ENCODE results near the gene SERPINA1.
"Not testable (repeated sequence)": the region's sequence is repeated elsewhere in the genome, so short reads cannot be mapped to it uniquely, and the experiment has no call there.

SERPINA1 gene

DNA sequence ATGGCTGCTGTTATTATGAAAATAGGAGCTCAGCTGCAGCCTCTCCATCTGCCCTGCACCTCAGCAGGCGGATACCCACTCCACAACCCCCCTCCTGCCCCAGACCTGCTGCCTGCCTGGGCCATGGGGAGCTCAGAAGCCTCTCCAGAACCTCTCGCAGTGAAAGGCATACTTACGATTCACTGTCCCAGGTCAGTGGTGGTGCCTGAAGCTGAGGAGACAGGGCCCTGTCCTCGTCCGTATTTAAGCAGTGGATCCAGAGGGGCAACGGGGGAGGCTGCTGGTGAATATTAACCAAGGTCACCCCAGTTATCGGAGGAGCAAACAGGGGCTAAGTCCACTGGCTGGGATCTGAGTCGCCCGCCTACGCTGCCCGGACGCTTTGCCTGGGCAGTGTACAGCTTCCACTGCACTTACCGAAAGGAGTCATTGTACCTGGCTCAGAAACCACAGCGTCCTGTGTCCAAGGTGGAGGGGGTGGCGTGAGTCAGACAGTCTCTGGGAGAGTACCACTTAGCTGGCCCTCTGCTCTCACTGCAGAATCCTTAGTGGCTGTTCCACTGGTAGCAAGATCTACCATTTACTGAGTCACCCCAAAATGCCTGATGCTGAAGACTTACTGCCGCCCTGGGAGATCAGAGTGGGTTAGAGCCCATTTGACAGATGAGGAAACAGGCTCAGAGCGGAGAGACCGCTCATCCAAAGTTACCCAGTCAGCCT, at the start of gene SERPINA1:
SERPINA1 (minus strand) TSS at position 219 of the 720 bp plus-strand sequence. CDS start 5,365 bp downstream, outside the sequence.
- TF ChIP-seq, protein P1, sequence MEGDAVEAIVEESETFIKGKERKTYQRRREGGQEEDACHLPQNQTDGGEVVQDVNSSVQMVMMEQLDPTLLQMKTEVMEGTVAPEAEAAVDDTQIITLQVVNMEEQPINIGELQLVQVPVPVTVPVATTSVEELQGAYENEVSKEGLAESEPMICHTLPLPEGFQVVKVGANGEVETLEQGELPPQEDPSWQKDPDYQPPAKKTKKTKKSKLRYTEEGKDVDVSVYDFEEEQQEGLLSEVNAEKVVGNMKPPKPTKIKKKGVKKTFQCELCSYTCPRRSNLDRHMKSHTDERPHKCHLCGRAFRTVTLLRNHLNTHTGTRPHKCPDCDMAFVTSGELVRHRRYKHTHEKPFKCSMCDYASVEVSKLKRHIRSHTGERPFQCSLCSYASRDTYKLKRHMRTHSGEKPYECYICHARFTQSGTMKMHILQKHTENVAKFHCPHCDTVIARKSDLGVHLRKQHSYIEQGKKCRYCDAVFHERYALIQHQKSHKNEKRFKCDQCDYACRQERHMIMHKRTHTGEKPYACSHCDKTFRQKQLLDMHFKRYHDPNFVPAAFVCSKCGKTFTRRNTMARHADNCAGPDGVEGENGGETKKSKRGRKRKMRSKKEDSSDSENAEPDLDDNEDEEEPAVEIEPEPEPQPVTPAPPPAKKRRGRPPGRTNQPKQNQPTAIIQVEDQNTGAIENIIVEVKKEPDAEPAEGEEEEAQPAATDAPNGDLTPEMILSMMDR (IDR thresholded peaks at IDR 0.05; ENCODE audit: insufficient read depth, missing control alignments) = no peak
- FAIRE-seq (no peak), DNase-seq (ENCODE audit: insufficient read length, low spot score) (no peak)

DNA sequence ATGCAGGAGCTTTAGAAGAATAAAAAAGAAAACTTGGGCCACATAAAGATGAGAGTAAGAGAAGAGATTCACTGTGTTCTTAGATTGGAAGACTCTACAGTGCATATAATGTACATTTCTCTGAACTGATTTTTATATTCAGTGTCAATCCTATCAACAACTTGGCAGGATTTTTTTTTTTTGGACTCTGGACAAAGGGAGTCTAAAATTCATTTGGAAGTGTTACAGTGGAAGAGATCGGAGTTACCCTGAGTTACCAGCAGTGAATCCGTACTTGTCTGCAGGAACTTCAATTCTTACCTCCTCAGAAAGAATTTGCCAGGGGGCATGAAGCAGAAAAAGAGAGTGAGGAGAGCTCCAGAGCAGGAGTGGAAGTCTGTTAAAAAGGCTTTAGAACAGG, 40.2 kb upstream of the SERPINA1 start:
- DNase-seq (ENCODE audit: insufficient read length, low spot score) = no peak

DNA sequence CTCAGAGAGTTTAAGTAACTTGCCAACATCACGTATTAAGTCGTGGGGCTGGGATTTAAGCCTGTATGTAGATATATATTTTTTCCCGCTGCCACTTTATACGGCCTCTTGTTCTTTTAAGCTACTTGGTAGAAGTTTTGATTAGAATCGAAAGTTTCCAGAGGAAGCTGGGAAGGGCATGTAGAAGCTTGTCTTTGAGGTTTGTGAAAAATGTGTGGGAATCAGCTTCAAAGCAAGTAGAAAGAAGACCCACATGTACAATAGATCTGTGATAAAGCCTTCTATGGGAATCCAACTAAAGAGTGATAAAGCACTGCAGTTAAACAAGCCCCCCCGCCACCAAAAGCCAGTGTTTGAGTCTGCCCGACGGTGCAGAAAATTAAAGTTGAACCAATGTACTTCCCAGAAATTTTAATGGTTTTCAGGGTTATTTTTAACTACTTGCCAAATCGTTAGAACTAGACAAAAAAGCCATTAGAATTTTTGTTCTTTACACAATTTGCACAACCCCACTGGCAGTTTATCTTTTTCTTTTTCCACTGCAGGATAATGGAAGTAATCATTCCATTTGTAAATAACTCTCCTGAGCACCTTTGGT, 38.7 kb upstream of the SERPINA1 start:
- FAIRE-seq (no peak), DNase-seq (ENCODE audit: insufficient read length, low spot score) (no peak)
- TF ChIP-seq, protein P1 (IDR thresholded peaks at IDR 0.05; ENCODE audit: insufficient read depth, missing control alignments) = no peak

More for the DNA sequence above, 40.2 kb upstream of the SERPINA1 start:
- FAIRE-seq = no peak
- TF ChIP-seq, protein P1 (IDR thresholded peaks at IDR 0.05; ENCODE audit: insufficient read depth, missing control alignments) = no peak

DNA sequence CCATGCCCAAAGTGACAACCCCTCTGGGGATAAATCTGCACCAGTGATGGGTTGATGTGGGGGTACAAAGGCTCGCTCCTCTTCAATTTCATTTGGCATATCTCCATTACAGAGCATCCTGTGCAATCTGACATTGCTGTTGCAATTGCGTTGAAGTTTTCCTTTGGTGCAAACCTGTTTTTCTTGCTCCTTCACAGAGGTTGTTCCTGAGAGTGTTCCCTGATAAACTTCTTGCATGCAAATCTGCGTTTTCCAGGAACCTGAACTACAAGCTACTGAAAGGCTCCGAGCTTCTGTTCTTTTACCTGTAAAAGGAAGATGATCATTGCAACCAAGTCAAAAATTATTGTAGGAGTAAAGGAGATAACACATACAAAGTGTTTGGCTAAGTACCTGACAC, 38.1 kb upstream of the SERPINA1 start:
- TF ChIP-seq, protein P1 (IDR thresholded peaks at IDR 0.05; ENCODE audit: insufficient read depth, missing control alignments) = no peak
- DNase-seq (ENCODE audit: insufficient read length, low spot score) = no peak
- FAIRE-seq = no peak

DNA sequence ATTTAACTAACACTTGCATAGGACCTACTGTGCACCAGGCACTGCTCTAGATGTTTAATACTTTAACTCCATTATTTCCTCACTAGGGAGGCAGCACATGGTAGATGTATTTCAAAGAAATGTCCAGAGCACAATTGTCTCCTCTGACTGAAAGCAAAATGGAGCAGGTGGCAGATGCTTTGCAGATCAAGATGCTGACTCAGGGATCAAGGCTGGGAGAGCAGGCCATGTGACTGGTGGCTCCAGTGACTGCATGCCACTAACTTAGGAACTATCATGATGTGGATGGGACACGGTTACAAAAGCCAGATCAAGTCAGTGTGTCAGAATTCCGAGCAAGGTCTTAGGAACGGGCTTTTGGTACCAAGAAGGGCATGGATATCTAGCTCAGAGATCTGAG, 36.0 kb upstream of the SERPINA1 start:
- DNase-seq (ENCODE audit: insufficient read length, low spot score) (no peak), FAIRE-seq (no peak)
- TF ChIP-seq, protein P1 (IDR thresholded peaks at IDR 0.05; ENCODE audit: insufficient read depth, missing control alignments) = no peak

DNA sequence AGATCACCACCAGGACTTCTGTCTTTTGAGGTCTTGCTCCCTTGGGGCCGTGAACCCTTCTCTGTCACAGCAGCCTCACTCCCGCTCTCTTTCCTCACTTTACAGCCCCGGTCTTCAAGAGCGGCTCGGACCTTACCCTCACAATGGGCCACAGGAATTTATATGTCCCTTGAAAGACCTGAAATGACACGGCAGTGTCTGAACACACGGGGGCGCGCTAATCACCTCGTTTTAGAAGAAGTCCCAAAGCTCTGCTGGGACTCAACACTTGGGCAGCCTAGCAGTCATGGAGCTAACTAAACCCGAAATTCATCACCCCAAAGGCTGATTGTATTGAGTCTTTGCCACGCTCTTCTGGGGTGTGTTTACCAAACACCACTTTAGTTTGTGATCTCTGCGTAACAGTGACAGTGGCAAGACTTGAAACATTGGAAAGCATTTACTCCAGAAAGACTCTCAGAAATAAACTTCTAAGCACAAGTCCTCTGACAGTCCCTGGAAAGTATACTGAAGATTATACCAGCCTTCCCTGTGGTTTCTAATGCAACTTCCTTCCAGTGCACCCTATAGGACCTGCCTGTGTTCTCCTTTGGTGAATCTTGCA, 35.2 kb upstream of the SERPINA1 start:
- no peak for FAIRE-seq
- DNase-seq (ENCODE audit: insufficient read length, low spot score) = no peak
- TF ChIP-seq, protein P1 (IDR thresholded peaks at IDR 0.05; ENCODE audit: insufficient read depth, missing control alignments) = peak; percentile 51

DNA sequence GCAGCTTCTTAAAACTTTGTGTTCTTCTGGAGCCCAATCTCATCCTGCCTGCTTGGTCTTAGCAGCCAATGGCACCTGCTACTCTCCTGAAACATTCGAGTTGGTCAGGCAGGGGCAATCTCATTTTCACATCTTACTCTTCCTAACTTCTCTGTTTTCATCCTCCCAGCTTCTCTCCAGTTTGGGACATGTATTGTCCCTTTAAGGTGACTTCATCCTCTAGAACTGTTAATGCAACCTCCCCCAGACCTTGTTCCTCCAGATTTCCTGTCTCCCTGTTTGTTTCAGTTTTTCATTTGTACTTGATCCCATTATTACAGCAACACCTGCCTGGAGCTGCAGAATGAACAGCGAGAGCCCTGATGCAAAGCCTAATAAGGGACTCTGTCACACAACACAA, 32.9 kb upstream of the SERPINA1 start:
- FAIRE-seq (no peak), DNase-seq (ENCODE audit: insufficient read length, low spot score) (no peak)
- TF ChIP-seq, protein P1 (IDR thresholded peaks at IDR 0.05; ENCODE audit: insufficient read depth, missing control alignments) = no peak

DNA sequence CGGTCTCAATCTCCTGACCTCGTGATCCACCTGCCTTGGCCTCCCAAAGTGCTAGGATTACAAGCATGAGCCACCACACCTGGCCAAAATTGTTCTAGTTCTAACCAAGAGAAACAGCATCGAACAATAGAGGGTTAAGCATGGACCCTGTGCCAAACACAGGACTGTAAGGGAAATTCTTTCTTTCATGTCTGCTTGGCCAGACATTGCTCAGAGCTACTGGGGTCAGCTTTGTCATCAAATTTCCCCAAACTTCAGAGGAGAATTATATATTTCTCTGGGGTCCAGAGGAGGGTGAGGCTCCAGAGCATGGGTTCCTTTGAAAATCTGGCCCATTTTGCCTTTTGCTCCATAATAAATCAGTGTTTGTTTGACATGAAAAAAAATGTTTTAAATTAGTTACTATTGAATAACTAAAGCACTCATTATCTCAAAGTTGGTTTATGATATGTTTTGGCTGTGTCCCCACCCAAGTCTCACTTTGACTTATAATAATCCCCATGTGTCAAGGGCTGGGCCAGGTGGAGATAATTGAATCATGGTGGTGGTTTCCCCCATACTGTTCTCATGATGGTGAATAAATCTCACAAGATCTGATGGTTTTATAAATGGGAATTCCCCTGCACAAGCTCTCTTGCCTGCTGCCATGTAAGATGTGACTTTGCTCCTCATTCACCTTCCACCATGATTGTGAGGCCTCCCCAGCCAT, 29.2 kb upstream of the SERPINA1 start:
- not testable (repeated sequence) for DNase-seq (ENCODE audit: insufficient read length, low spot score); FAIRE-seq
